ENCODE results near the gene DDX41.

DNA sequence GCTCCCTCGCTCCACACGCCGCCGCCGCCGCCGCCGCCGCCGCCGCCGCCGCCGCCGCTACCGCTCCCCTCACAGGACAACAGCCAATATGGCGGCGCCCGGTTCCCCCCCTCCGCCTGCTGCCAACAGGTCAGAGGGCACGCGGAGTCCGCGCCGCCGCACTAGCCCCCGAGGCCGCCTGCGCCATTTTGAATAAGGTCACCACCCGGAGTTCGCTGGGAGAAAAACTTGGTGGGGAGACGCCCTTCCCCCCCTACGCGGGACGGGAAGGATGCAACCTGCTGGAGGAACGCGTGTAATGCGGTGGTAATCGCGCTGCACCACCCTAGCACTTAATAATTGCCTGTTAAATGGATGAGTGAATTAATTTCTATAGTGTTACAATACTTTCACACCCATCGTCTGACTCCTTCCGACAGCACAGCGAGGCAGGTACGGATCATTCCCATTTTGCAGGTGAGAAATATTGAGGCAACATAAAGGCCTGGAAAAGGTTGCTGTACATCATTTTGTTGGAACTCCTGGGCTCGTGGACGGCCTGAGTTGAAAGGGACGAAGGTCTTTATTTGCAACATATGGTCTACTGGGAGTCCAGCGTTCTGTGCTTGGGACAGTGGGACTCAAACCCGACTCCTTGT lies 37.8 kb upstream of the DDX41 start, which contains the start of gene FAM193B:
- TF ChIP-seq, protein P1, sequence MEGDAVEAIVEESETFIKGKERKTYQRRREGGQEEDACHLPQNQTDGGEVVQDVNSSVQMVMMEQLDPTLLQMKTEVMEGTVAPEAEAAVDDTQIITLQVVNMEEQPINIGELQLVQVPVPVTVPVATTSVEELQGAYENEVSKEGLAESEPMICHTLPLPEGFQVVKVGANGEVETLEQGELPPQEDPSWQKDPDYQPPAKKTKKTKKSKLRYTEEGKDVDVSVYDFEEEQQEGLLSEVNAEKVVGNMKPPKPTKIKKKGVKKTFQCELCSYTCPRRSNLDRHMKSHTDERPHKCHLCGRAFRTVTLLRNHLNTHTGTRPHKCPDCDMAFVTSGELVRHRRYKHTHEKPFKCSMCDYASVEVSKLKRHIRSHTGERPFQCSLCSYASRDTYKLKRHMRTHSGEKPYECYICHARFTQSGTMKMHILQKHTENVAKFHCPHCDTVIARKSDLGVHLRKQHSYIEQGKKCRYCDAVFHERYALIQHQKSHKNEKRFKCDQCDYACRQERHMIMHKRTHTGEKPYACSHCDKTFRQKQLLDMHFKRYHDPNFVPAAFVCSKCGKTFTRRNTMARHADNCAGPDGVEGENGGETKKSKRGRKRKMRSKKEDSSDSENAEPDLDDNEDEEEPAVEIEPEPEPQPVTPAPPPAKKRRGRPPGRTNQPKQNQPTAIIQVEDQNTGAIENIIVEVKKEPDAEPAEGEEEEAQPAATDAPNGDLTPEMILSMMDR (conservative IDR thresholded peaks at IDR 0.05; ENCODE audit: low read length): no peak; the same call in 1 of the 2 replicates
- no peak for TF ChIP-seq EZH2phosphoT487 (IDR thresholded peaks at IDR 0.05; ENCODE audit: borderline replicate concordance)
